PFSK-1 (cell line): Measurements from ENCODE around the gene DRAXIN.

ENCODE experiments used
- FOXP2 ChIP-seq: optimal IDR thresholded peaks from 2 replicates; pipeline ENCODE3; 2011; ENCODE audit warnings: borderline replicate concordance, control low read depth, inconsistent platforms; ENCODE audit not compliant: insufficient read depth; ENCODE audit errors: extremely low read length, extremely low read depth
- POLR2AphosphoS5 ChIP-seq: IDR thresholded peaks from 2 replicates; pipeline ENCODE4 v1.6.1; 2012; ENCODE audit warnings: low read depth, mild to moderate bottlenecking, control low read depth, low read length, moderate library complexity
- SIN3A ChIP-seq: IDR thresholded peaks from 2 replicates; pipeline ENCODE4 v1.6.1; 2012; ENCODE audit warnings: mild to moderate bottlenecking, low read length, moderate library complexity, borderline replicate concordance; ENCODE audit not compliant: insufficient read depth
- TAF1 ChIP-seq: IDR thresholded peaks from 2 replicates; pipeline ENCODE4 v1.6.1; 2012; ENCODE audit warnings: low read length, control low read depth, borderline replicate concordance; ENCODE audit not compliant: insufficient read depth
- TF ChIP-seq, protein P1 (sequence below), 2 experiments: IDR thresholded peaks; 2 replicates each; pipeline versions ENCODE4 v1.6.1 to v1.8.0; 2011 to 2012; ENCODE audit warnings: low read depth in 2 of 2, low read length in 2 of 2, control low read depth in 1 of 2, inconsistent platforms in 1 of 2, mild to moderate bottlenecking in 1 of 2, moderate library complexity in 1 of 2; ENCODE audit not compliant: insufficient read depth in 1 of 2

DNA sequence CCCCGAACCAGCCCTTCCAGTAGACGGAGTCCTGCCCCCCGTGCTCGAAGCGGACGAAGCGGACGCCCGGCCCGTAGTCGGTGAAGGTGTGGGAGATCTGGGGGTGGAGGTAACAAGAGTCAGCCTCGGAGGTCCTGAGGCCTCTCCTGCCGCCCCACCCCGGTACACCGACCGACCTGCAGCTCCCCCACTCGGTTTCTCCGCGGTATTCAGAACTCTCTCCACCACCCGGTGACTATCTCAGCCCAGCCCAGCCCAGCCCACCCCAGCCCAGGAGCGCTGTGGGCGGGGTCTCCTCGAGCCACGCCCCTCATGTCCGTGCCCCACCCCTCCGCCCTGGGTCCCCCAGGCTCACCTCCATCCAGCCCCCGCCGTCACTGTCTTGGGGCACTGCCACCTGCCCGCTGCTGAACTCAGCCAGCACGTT lies 42.8 kb upstream of the DRAXIN start:
- TF ChIP-seq POLR2AphosphoS5 (no peak), SIN3A (no peak), FOXP2 (no peak), TAF1 (no peak)
- TF ChIP-seq, protein P1, sequence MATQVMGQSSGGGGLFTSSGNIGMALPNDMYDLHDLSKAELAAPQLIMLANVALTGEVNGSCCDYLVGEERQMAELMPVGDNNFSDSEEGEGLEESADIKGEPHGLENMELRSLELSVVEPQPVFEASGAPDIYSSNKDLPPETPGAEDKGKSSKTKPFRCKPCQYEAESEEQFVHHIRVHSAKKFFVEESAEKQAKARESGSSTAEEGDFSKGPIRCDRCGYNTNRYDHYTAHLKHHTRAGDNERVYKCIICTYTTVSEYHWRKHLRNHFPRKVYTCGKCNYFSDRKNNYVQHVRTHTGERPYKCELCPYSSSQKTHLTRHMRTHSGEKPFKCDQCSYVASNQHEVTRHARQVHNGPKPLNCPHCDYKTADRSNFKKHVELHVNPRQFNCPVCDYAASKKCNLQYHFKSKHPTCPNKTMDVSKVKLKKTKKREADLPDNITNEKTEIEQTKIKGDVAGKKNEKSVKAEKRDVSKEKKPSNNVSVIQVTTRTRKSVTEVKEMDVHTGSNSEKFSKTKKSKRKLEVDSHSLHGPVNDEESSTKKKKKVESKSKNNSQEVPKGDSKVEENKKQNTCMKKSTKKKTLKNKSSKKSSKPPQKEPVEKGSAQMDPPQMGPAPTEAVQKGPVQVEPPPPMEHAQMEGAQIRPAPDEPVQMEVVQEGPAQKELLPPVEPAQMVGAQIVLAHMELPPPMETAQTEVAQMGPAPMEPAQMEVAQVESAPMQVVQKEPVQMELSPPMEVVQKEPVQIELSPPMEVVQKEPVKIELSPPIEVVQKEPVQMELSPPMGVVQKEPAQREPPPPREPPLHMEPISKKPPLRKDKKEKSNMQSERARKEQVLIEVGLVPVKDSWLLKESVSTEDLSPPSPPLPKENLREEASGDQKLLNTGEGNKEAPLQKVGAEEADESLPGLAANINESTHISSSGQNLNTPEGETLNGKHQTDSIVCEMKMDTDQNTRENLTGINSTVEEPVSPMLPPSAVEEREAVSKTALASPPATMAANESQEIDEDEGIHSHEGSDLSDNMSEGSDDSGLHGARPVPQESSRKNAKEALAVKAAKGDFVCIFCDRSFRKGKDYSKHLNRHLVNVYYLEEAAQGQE (IDR thresholded peaks at IDR 0.05; ENCODE audit: insufficient read depth in 1 of 2, low read depth in 2 of 2, low read length in 2 of 2), result no peak
